Stimulated activated CD8-positive, alpha-beta memory T cell treated with anti-CD3 and anti-CD28 coated beads, Interleukin-15, amount 100 ng/mL, for 48 hours (primary cell): ENCODE measurements around the gene DQX1.

Source experiments
- DNase-seq, 2 donors: peaks; one replicate each; pipeline ENCODE4 v3.0.0-alpha.2; 2020; ENCODE audit warnings: low read depth in 2 of 2

The DQX1 gene

DNA sequence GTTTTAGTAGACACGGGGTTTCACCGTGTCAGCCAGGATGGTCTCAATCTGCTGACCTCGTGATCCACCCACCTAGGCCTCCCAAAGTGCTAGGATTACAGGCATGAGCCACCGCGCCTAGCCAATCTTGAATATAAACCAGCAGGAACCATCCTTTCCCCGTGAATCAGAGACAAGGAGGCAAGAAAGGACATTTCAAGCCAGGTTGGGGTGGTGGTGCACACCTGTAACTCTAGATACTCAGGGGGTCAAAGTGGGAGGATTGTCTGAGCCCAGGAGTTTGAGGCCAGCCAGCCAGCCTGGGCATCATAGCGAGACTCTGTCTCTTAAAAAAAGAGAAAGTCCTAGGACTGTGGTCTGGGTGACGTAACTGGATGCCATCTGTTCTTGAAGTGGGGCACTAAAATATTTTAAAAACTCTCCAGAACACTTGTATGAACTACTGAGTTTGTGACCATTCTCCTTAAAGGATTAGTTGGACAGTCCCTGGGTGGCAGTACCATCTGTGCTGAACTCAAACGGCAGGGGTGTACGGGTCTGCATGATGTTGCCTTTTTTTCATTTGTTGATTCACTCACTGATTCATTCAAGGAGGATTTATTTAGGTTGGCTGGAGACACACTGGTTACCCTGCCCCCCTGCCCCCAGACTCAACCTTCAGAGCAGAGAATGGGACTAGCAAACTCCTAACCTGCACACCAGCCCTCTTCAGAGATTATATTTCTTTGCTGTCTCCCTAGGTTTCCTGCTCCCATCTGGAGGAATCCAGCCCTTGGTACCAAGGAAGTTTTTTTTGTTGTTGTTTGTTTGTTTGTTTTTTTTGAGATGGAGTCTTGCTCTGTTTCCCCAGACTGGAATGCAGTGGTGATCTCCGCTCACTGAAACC lies 14.7 kb downstream of the DQX1 start:
- DNase-seq, result no peak

DNA sequence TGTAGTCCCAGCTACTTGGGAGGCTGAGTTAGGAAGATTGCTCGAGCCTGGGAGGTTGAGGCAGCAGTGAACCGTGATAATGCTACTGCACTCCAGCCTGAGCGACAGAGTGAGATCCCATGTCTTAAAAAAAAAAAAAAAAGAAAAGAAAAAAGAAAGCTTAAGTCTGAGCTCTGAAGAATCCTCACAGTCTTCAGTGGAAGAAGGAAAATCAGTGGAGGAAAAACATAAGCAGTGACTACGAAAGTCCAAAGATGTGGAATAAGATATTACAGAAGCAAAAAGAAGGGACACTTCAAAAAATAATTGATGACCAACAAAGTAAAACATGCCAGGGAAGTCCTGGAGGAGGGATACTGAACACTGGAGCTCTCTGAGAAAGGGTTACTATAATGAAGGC lies 15.8 kb downstream of the DQX1 start:
- DNase-seq, result no peak

DNA sequence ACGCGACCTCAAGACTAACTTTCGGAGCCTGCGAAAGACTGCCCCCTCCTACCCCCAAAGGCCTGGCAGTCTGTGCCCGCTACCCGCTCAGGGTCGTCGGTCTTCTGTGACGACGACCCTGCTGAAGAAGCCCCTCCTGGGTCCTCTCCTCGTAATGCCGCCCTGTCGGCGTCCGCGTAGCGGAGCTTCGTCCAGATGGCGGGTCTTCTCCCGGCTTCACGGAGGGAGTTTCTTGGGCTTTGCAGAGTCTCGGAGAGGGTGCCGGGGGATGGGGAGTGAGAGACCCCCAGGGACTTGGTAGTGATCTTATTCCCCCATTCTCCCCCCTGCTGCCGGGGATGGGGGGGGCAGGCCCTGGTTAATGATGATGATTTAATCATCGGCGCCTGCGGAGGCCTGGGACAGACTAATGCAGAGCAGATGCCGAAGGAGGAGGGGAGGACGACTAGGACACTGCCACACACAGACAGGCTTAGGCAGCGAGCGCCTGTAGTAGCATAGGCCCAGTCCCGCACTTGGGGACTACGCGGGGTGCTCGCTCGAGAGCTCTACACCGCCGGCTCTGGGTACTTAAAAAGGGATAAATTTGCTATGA lies 18.0 kb downstream of the DQX1 start:
- DNase-seq, result no peak

DNA sequence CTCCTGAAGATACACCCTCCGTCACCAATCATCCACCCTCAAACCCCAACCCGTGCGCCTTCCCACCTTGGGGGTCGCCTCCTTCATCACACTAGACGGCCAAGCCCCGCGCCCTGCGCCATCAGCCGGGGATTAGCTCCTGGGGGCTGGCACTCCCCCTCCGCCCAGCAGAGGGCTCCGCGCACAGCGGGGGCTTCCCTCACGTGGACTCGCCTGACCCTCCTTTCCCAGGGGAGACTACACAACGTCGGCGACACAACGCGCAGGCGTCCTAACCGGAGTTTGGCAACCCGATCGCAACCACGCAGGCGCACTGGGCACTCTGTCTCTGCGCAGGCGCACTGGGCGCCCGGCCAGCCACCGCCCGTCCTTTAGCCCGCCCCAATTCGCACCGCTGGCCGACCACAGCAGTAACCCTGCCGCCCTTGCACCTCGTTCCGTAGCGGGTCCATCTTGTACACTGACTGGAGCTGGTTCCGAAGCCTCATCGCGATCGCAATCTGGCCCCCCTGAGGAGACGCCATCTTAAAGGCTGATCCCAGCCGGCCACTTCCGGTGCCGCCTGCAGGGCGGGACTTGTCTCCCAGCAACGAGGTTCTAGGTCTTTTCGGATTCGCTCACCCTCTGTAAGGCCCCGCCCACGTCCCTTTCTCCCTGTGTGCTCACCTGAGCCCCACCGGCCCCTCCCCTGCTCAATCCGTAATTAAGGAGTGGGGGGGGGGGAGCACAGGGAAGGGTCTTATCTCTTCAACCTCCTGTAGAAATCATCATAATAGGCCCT lies 18.7 kb downstream of the DQX1 start, which contains the start of gene PCGF1:
Gene PCGF1, minus strand, starts transcription at position 551 of the 781 bp plus-strand sequence. Its CDS starts 27 bp downstream, at position 524.
- DNase-seq, result peak; percentile 97

DNA sequence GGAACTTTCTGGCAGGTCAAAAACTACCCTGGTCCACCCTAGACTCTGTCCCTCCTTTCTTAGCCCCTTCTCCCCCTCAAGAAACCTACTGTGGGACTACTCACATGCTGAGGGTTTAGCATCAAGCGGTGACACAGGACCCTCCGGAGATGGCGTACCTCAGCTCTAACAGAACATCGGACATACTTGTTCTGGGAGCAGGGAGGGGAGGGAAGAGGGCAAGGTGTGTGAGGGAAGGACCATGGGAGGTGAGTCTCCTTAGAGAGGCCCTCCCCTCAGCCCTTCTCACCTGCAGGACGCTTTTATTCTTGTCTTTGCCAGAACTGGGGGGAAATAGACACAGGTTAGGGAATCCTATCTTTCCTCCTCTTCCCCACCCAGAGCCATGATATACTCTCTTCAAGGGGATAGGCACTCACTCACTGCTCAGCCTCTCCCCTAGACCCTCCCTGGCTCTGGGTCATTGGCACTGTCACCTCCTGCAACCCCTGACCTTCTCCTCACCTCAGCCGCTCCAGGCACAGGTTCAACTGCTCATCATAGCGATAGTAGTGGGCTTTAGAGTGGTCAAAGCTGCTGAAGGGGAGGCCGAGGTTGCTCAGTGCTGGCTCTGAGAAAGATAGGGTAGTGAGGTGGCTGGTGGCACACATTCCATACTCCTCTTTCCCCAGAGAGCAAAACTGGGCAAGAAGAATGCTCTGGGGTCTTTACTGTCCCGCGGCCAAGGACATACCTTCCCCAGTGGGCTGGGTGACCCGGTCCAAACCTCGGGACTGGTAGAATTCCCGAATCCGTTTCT lies 20.4 kb downstream of the DQX1 start:
- no peak for DNase-seq

DNA sequence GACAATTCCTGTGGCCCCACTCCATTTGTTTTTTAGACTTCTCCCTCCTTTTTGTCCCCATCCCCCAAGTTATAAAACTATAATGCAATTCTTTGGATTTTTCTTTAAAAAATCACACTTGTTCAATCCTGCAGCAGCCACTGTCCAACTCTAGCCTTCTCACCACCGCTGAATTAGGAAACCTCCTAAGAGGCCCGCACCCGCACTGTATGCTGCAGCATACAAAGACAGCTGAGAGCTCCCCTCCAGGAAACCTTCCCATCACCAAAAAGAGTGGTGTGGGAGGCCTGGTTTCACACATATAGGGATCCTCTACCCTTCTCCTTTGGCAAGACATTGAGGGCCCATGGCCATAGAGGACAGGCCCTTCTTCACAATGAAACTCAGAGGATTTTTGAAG lies 21.4 kb downstream of the DQX1 start:
- DNase-seq, result no peak

DNA sequence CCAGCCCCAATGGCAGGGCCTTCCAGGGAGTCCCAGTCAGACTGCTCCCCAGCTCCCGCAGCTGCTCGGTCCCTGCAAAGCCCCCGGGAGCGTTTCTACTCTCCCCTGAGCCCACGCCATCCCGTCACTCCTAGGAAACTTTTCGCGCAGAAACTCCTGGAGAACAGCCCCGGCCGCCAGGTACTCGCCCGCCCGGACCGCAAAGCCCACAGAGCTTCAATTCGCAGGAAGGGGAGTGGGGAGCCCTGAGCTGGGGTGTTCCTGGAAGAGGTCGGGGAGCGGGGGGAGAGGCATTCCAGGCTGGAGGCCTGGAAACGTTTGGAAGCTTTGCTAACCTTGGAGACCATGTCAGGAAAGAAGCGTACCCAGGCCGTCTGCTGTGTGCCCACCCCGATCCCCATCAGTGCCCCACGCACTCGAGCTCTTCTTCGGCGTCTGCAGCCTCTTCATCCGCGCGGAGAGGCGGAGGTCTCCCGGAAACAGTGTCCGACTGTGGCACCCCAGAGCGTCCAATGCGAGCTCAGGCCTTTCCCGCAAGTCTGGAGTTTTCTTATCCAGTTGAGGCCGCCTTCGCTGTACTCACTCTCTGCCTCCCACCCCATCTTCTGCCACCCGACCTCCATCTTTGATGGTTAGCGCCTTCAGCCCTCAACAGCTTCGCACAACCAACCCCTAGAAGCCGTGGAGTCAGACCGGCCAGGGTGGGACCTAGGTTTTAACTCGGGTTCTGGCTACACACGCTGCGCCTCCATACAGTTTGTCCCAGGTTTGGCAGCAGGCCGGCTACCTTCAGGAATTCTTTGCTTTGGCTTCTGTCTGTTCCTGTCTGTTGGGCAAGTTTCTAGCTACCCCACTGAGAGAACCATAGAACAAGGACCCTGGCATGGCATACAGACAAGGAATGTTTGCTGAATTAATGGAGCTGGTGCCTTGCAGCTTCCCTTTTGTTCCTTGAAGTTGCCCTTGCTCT lies 22.2 kb downstream of the DQX1 start:
- no peak for DNase-seq

DNA sequence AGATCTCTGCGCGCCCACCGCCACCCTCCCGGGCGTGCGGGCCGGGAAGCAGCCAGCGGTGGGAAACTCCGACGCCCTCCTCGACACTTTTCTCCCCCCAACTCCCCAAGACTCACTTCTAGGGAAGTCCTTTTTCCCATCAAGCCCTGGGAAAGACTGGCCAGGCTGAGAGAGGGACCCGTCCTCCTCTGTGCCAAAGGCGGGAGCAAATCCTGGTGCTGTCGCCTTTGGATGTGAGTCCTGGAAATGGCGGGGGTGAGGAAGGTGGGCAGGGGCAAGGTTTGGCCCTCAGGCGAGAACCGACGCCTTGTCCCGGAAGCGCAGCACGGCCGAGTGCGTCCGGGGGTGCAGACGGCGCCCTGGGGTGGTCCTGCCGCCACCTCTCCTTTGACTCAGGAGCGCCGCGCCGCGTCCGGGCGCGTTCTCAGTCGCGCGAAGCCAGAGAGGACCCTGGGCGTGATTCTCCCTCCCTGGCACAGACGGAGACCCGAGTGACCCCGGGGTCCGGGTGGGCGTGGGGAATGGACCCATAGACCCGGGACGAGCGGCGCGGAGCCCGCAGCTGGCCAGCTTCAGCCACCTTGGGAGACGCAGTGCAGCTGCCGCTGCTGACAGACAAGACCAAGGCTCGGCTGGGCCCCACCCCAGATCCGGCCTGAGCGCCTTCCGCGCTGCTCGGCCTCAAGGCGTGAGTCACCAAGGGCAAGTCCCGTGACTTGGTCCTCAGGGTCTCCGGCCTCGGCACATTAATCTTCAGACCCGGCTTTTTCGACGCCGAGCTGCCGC lies 23.1 kb downstream of the DQX1 start:
- peak; percentile 56 to 62 for DNase-seq

DNA sequence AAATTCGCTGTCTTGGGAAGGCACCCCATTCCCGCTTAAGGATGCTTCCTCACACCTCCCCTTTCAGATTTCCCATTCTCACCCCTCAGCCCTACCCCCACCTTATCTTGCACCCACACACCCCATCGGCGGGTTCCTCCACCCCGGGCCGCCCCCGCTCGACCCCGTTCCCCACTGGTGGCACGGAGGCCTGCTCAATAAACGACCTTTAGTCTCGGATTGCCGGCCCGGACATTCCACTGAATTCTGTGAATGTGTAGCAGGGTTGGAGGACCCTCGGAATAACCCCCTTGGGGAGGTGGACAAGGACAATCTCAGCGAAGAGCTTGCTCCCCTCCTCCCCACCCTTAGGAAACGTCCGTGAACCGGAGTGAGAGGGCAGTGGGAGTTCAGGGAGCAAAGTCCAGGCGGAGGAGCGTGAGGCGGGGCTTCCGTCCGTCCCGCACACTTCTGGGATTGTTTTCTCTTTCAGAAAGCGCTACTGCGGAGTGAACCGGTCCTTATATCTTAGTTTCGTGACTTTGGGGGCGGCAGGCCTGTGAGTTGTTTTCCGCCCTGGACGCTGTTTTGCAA lies 23.8 kb downstream of the DQX1 start:
- no peak for DNase-seq

DNA sequence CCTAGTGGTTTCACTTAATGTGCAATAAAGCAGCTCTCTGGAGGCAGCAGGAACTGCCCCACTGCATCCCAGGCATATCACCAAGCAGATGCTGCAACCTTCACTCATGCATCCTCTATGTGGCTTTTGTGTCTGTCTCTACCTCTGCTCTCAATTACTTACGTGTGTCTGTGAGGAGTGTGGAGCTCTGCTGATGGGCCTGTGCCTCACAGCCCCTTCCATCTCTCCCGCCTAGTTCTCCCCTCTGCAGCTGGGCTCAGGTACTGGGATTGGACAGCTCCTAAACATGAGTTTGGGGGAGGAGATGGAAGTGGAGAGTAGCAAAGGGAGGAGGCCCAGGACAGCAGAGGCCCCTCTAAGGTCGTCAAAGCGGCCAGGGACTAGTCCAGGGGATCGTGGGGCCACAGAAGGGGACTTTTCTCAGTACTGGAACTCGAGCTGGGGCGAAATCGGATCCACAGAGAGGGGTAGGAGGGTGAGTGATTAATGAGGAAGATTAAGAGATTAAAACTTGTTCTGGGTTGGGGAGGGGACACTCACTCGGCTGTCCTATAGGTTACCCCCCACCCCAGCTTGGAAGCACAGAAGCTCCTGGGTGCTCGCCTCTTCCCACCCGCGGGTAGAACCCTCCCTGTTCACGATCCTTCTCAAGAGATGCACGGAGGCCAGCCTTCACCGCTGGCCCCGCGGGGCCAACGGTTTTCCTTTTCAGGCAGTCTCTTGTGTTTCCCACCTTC lies 24.5 kb downstream of the DQX1 start:
- no peak for DNase-seq

DNA sequence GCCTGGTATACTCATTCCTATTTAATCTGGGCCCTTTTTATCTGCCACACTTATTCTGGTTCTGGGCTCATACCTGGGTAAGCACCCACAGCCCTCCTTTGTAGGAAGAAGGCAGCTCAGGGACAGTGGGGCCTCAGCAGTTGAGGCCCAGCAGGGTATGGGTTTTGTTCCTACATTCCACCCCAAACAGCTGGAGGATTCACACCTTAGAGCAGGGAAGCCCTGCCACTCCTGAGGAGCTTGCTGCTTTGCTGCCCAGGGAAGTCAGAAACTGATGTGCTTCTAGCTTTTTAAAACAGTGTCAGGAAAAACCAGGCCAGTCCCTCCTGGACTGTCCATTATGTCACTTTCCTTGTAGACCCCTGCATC lies 25.5 kb downstream of the DQX1 start:
- no peak for DNase-seq

DNA sequence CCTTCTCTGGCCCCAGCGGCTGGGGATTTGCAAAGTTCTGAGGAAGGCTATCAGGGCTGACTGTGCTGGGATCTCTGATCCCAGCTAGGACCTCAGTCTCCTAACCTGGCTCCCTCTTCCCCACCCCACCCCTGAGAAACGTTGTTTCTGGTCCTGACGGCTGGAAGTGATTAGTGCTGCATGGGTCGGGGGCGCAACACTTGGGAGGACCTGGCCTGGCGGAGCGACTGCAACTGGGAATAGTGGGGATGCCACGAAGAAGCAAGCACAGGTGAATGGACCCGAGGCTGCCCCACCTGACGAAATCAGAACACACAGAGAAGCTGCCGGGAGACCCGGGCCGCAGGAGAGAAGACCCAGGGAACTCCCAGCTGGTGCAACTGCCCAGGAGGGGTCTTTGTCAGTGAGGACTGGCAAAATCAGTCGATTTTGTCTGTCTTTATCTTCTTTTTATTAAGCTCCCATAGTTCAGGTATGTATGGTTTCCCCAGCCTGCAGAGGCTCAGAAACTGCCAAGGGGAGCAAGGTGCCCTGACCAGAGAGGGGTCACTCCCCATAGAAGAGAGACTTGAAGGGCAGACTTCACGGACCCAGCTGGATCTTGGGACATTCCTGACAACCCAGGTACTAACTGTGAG lies 26.0 kb downstream of the DQX1 start:
- DNase-seq, result no peak

DNA sequence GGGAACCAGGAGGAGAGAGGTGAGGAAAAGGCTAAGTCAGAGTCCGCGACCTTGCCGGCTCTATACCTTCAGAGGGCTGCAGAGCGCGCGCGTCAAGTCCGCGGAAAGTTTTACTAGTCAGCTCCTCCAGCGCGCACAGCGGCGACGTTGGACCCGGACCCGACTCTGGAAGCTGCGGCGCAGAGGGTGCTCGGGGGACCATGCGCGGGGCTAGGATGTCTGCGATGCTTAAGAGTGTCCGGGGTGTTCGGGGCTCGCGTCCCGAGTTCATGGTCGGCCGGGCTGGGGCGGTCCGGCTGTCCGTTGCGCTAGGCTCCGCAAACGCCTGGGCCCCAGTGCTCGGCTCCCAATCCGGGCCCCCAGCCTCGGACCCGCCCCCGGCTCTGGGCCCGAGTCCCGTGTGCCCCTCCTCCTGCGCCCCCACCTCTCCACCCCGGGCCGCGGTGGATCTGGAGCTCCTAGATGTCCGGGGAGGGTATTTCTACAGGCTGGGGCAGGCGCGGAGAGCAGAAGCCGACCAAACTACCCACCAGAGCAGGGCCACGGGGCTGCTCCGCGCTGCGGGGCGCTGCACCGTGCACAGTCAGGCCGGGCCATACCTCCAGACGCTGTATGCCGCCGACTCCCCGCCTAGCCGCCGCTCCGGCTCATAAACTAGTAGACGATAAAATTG lies 26.6 kb downstream of the DQX1 start, which contains the start of gene LBX2:
Gene LBX2, minus strand, starts transcription at position 337 of the 673 bp plus-strand sequence. Its CDS starts 66 bp downstream, at position 271.
- no peak for DNase-seq

DNA sequence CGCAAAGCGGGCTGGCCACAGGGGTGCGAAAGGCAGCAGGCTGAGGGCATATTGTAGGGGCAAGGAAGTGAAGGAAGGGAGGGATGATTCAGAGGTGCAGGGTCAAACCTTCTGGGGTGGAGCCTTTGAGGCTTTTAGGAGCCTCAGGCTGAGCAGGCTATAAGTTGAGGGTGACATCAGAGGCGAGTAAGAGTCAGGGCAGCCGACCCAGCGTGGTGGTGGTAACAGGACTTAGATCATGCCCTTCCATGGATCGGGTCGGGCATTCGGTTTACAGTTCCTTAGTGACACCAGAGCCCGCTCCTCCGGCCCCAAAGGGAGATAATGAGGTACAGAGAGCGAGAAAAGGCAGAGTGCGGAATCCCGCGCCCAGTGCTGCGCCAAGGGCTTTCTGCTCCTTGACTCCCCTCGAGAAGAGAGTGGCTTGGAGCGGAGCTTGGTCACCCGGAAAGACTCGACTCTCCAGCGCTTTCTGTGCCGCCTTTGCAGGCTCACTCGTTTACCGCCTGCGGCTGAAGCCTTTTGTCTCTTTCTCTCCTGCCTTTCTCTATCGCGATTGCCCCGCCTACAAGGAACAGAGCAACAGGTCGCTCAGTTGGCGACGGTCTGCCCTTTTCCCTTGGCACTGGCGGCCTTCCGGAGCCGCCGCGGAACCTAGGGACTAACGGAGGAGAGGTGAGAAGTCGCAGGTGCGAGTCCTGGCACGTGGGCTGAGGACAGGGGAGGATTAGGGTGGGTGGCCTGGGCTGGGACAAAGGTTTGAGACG lies 27.3 kb downstream of the DQX1 start:
- DNase-seq, result no peak

DNA sequence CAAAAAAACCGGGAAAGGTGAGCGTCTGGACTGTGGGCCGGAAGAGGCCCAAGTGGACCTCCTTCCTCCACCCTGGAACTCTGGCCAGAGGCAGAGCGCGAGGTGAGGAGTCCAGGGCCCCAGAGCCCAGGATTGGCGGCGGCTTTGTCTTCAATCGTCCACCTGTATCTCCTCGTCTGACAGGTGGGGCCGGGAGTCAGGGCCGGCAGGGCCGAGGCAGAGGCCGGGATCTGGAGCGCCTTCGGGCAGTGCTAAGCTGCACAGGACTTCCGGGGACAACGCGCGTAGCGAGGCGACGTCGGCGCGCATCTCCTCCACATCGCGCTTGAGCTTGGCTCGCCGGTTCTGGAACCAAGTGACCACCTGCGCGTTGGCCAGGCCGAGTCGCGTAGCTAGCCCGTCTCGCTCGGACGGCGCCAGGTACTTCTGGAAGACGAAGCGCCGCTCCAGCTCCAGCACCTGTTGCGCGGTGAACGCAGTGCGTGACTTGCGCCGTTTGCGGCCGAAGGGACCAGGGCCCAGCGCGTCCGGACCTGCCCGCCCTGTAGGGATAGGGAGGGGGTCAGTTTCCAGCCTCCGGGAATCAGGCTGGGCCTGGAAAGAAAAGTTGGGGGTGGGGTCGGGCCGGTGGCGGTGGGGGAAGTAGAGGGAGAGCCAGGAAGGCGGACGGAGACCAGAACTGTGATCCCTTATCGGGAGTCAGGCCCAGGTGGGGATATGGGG lies 28.1 kb downstream of the DQX1 start:
- no peak for DNase-seq
